Anterior cingulate cortex (tissue), 58 donors: ENCODE data around the gene ZDHHC12.
"Not testable (repeated sequence)": the region's sequence is repeated elsewhere in the genome, so short reads cannot be mapped to it uniquely, and the experiment has no call there.

Experiments
- DNase-seq, 58 donors: peaks; one replicate each; lab custom pipeline; 2025; lab: John Stamatoyannopoulos, UW

The ZDHHC12 gene

DNA sequence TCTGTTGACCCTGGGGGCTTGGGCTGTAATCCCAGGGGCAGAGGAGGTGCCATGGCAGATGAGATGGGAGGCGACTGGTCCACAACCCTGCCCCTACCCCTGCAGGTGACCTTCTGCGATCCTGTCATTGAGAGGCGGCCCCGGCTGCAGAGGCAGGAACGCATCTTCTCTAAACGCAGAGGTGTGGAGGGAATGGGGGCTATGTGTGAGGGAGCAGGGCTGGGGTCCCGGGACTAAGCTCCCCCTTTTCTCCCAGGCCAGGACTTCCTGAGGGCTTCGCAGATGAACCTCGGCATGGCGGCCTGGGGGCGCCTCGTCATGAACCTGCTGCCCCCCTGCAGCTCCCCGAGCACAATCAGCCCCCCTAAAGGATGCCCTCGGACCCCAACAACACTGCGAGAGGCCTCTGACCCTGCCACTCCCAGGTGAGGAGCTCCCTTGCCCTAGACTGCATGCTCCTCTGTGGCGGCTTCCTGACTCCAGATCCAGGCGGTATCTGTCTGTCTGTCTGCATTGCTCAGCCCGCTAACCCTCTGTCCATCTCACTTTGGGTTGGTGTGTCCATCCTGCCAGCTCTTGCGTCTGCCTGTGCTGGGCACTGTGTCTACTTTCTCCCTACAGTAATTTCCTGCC is 9.9 kb downstream of the ZDHHC12 start:
- DNase-seq, result no peak

DNA sequence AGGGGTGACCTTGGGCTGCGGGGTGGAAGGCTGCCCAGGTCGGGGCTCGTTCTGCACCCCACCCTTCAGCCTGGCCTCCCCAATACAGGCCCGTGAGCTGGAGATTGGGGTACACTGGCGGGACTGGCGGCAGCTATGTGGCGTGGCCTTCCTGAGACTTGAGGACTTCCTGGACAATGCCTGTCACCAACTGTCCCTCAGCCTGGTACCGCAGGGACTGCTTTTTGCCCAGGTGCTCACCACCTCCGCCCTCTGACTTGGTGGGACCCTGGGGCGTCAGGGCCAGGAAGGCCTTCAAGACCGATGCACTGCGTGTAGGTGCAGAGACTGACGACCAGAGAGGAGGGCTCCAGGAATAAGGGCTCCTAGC is 10.5 kb downstream of the ZDHHC12 start:
- no peak for DNase-seq

DNA sequence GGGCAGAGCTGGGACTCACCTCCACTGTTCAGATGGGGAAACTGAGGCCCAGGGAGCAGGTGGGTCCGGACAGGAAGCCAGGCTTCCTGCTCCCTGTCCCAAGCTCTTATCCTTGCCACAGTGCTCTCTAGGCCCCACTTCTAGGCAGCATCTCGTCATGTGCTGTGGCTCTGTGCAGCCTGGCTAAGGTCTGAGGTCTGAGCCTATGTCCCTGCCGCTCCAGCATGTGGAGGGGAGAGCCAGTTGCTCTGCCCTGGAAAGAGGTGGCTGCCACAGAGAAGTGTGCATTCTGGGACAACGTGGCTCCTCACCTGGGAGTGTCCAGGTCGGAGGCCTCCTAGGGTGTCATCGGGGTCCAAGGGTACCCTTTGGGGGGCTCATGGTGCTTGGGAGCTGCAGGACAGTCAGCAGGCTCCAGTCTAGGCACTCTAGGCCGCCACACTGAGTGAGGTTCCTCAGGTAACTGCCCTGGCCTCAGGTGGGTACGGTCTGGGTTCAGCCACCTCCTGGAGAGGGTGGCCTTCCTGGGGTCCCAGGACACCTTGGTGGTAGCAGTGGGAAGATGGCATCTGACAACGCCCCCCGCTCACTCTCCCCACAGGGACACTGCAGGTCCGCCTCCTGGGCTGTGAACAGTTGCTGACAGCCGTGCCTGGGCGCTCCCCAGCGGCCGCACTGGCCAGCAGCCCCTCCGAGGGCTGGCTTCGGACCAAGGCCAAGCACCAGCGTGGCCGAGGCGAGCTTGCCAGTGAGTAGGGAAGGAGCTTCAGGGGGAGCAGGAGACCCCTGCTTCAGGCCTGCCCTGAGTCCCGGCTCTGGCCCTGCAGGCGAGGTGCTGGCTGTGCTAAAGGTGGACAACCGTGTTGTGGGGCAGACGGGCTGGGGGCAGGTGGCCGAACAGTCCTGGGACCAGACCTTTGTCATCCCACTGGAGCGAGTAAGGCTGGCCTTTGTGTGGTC is 11.2 kb downstream of the ZDHHC12 start:
- DNase-seq, result no peak

DNA sequence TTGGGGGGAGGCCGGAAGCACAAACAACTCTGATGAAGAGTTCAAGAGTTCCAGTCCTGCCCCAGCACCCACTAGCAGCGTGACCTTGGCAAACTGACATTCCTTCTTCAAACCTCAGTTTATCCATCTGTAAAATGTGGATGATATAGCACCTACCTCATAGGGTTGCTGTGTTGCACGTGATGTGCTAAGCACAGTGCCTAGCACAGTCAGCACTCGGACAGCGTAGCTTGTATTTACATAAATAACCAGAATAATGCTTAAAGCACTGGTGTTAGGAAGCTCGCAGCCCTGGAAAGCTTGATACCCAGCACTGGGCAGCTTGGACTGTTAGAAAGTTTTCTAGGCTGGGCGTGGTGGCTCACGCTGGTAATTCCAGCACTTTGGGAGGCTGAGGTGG is 16.5 kb downstream of the ZDHHC12 start:
- no peak for DNase-seq

DNA sequence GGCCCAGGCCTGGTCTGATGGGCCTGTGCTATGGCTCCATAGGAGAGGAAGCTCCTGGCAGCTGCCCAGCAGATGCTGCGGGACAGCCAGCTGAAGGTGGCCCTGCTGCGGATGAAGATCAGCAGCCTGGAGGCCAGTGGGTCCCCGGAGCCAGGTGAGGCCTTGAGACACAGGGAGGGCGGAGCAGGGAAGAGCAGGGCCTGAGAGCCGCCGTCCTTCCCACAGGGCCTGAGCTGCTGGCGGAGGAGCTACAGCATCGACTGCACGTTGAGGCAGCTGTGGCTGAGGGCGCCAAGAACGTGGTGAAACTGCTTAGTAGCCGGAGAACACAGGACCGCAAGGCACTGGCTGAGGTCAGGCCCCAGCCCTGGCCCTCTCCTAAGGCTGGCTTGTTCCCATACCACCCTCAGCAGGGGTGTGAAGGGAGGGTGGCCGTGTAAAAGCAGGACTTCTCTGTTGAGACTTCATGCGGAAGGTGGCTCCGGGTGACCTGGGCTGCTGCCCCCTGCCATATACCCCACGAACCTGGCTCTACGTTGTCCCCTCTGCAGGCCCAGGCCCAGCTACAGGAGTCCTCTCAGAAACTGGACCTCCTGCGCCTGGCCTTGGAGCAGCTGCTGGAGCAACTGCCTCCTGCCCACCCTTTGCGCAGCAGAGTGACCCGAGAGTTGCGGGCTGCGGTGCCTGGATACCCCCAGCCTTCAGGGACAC is 17.1 kb downstream of the ZDHHC12 start:
- DNase-seq, result no peak

DNA sequence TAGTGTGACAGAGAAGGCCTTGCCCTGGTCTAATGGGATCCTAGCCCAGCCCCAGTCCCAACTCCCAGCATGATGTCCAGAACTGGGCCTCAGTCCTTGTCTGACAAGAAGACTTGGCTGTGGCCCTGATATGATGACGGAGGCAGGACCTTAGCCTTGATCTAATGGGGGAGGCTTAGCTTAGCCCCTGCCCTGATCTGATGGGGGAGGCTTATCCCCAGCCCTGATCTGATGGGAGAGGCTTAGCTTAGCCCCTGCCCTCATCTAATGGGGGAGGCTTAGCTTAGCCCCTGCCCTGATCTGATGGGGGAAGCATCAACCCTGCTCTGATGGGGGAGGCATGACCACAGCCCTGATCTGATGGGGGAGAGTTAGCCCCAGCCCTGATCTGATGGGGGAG is 17.9 kb downstream of the ZDHHC12 start:
- DNase-seq, result no peak

DNA sequence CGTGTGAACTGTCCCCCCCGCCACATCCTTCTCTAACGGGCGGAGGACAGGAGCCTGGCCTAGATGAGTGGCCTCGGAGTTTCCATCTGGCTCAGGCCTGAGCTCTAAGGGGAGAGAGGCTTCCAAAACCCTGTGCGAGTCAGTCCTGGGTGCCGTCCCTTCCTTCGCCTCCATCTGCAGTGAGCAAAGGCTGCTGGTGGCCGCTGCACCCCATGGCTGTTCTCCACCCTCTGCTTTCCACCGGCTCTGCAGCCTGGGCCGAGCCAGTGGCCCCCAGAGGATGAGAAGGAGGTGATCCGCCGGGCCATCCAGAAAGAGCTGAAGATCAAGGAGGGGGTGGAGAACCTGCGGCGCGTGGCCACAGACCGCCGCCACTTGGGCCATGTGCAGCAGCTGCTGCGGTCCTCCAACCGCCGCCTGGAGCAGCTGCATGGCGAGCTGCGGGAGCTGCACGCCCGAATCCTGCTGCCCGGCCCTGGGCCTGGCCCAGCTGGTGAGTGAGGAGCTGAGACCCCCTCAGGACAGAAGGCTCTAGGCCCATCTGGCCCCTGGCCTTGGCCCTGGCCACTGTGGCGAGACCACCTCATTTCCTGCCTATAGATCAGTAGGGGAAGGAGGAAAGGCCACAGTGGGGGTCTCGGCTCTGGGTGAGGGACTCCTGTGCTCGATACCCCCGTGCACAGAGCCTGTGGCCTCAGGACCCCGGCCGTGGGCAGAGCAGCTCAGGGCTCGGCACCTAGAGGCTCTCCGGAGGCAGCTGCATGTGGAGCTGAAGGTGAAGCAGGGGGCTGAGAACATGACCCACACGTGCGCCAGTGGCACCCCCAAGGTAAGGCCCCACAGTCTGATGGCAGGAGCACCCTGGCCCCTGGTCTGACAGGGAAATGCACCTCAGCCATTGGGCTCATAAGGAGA is 18.6 kb downstream of the ZDHHC12 start:
- no peak for DNase-seq

DNA sequence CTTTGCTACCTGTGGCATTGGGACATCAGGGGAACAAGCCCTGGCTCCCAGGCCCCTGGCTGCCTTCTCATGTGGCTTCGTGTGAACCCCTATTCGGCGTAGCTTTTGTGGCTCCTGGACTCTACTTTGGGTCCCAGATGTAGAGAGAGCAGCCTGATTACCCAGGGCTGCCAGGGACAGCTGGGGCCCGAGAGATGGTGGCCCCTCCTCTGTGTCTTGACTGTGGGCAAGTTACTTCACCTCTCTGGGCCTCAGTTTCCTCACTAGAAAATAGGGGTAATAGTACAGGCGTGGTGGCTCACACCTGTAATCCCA is 19.6 kb downstream of the ZDHHC12 start:
- no peak for DNase-seq

DNA sequence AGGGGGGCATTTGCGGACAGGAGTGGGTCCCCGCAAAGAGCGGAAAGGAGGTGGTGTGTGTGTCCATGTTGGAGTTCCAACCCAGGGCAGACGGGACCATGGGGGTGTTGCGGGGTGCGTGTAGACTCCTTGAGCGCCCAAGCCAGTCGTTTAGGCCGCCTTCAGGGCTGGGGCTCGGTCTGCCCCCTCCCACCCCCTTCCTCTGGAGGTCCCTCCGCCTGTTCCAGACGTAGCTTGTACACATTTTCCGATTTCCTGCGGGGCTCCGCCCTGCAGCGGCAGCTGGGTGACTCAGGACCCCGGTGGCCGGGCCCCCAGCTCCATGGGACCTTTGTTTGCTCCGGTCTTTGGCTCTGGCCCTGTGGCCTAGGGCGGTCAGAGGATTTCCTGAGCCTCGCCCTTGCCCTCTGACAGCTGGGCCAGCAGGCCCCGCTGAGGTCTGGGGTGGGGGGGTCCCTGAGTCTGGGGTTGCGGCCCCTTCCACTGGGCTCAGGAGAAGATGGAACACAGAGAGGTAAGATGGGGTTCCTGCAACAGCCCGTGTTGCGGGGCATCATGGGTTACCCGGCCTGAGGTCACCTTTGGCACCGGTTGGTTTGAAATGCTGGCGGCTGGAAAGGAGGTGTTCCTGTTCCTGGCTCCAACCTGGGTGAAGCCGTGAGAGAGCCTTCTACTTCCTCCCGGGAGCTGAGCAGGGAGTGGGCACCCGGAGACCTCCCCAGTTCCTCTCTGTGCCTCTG is 20.1 kb downstream of the ZDHHC12 start:
- no peak for DNase-seq

DNA sequence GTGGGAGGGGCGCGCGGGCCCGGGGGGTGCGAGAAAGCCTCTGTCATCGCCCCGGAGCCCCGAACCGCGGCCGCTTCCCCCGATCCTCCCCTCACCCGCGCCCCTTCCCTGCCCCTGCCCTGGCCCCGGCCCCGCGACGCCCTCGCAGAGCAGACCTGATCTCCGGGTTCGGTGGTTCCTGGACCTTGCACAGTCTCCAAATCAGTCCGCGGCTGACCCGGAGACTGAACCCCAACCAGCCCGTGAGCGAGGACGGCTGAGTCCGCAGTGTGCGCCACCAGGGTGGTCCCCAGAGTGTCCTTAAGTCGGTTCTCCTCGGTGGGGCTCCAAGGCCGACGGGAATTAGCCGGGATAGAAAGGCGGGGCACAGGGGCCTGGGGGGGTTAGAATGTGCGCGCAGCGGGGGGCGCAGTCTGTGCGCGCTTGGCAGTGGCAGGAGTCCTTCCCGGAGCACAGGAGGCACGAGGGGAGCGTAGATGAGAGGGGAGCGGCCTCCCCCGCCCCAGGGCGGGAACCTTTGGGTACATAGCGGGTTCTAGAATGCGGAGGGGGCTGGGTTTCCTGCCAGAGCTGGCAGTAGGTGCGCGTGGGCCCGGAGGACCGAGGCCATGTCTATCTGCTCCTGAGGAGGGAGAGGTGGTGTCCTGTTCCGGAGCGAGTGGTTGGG is 20.8 kb downstream of the ZDHHC12 start:
- no peak for DNase-seq

DNA sequence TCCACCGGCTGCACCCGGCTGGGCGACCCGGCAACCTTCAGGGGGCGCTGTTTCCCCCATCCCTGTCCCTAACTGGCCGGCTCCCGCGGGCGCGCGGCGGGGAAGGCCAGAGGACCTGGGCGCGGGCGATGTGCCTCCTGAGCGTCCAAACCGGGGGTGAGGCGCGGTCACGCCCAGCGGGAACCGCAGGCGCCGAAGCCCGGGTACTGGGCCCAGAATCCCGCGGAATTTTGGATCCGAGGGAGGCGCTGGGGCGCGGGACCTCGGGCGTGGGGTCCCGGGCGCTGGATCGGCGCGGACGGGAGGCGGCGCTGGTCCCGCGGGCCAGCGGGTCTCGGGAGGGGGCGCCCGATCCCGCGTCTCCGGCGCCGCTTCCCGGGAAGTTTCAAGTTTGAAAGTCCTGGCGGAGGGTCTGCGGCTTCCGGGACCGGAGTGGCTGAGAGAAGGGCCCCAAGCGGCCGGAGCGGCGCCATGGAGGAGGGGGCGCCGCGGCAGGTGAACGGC is 21.4 kb downstream of the ZDHHC12 start, which contains the start of gene PKN3:
Gene PKN3 (plus strand): TSS at position 59 of the 504 bp plus-strand sequence. CDS start 413 bp downstream, at position 472.
- peak in 51 of 58 donors; percentile 11 to 82 (median 50) for DNase-seq

DNA sequence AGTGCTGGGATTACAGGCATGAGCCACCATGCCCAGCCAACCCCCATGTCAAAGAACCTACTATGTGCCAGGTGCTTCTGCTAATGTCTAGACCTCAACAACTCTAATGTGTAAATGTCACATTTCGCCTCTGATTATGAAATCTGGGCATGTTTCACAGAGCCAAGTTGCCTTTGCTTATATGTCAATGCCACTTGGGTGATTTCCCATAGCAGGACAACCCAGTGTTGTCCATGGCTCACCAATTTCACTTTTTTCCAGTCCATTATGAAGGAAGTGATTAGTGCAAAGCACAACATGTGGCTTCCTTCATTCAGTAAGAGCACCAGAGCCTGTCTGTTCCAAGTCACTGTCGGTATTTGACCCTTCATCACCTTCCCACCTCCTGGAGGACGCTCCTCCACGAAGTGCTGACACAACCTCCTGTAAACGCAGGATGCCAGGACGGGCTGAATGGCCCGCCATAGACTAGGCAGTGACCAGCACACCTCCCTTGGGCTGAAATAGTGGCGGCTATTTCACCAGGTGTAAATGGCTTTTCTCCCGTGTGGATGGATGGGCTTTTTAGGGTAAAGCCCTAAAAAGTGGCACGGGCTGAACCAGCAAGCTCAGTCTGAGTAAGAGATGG is 22.6 kb downstream of the ZDHHC12 start:
- DNase-seq, result no peak

DNA sequence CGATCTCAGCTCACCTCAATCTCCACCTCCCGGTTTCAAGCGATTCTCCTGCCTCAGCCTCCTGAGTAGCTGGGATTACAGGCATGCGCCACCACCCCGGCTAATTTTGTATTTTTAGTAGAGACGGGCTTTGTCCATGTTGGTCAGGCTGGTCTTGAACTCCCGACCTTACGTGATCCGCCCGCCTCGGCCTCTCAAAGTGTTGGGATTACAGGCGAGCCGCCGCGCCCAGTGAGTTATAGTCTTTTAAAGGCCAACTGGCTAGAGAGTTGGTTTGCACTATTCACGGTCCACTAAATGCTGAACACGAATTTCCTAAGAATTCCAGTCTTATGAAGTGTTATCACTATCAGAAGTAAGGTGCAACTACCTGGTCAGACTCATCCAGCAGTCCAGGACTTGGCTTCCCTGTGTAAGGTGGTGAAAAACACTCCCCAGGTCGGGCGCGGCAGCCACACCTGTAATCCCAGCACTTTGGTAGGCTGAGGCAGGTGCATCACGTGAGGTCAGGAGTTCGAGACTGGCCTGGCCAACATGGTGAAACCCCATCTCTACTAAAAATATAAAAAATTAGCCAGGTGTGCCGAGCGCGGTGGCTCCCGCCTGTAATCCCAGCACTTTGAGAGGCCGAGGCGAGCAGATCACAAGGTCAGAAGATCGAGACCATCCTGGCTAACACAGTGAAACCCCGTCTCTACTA is 24.7 kb downstream of the ZDHHC12 start:
- not testable (repeated sequence) for DNase-seq

DNA sequence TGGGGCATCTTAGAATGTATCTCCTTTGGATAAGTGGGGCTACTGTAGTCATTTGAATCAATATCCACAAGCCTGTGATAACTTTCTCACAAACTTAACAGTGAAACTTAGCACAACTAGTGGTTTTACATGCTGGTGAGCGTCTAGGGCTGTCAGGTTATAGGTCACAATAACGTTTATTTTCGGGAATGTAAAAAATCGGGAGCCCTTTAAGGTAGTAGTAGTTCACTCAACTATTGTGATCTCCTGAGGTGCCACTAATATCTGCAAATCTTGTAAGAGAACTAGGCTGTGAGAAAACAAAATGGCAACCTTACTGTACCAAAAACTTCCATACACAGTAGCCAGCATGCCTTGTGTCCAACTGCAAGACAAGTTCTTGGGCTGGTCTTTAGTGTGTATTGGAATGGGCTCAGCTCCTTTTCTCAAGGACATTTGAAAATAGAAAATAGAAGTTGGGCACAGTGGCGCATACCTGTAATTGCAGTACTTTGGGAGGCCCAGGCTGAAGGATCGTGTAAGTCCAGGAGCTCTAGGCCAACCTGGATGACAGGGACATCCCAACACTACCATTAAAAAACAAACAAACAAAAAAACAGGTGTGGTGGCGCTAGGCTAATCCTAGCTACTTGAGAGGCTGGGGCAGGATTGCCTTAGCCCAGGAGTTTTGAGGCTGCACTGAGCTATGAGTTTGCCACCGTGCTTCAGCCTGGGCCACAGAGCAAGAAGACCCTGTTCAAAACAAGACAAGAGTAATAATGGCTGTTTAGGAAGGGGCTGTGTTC is 26.8 kb downstream of the ZDHHC12 start:
- no peak for DNase-seq

DNA sequence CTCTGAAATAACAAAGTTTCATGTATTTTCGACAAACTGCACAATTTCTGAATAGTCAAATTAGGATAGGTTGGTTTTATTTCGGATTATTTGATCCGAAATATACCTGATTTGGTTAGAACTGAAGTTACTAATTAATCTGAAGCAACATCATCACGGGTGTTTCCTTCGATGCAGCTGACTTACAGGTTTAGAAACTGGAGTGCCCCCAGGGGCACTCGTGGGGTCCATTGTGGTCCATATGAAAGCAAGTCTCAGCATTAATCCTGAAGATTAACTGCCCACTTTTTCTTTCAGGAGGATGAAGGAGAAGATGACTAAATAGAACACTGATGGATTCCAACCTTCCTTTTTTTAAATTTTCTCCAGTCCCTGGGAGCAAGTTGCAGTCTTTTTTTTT is 29.6 kb downstream of the ZDHHC12 start:
- DNase-seq, result no peak

DNA sequence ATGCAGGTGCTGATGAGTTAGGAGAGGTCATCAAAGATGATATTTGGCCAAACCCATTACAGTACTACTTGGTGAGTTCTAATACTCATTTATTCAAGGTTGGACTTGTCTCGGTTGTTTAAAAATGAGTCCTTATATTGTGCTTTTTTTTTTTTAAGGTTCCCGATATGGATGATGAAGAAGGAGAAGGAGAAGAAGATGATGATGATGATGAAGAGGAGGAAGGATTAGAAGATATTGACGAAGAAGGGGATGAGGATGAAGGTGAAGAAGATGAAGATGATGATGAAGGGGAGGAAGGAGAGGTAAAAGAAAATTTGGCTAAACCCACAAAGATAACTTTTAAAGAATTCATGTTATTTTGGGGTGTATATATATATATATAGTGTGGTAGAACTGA is 30.2 kb downstream of the ZDHHC12 start:
- DNase-seq, result not testable (repeated sequence)

DNA sequence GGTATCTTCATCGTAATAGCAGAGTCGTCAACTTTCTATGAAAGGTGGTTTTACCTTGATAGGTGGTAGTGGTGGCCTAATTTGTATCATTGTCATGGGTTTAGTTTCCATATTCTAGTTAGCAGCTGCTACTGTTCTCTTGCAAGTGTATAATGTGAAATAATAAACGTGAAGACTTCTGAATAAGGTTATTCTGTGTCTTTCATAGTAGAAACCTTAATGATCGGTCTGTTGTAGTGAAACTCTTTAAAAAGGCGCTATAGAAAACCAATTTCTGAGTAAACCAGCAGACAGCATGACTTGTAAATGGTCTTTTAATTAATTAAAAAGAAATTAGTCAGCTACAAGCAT is 33.3 kb downstream of the ZDHHC12 start:
- DNase-seq, result no peak
